T-helper 17 cell (primary cell): ENCODE results near the gene STK17B. TPM values are rescaled to one million over a fixed set of nuclear protein-coding genes. Genes with fewer than 3 reads are reported as not detected.
"Not testable (repeated sequence)": the region's sequence is repeated elsewhere in the genome, so short reads cannot be mapped to it uniquely, and the experiment has no call there.

Experiments
- ATAC-seq: fragments of 150-1000 bp; cut with Tn5 transposase; 2 replicates; pipeline ENCODE4 v1.10.0; 2021; ENCODE audit warnings: mild to moderate bottlenecking, moderate library complexity
- DNase-seq, 3 donors: peaks; one replicate each; pipeline versions ENCODE4 v3.0.0 to v3.0.0-alpha.2; 2020 to 2021
- H3K9me3 ChIP-seq: one replicate; pipeline ENCODE4 v1.7.0; 2013; ENCODE audit warnings: low read length, mild to moderate bottlenecking; ENCODE audit not compliant: control insufficient read depth, poor library complexity, severe bottlenecking
- H3K27ac Mint-ChIP-seq: one replicate; pipeline ENCODE4 v1.8.0; 2022; ENCODE audit warnings: mild to moderate bottlenecking, moderate library complexity, mixed read lengths
- H3K27me3 Mint-ChIP-seq: one replicate; pipeline ENCODE4 v1.8.0; 2022; ENCODE audit warnings: mixed read lengths
- H3K36me3 Mint-ChIP-seq: one replicate; pipeline ENCODE4 v1.8.0; 2022; ENCODE audit warnings: low read depth, mixed read lengths
- H3K4me1 Mint-ChIP-seq: one replicate; pipeline ENCODE4 v1.8.0; 2022; ENCODE audit warnings: mild to moderate bottlenecking, mixed read lengths
- H3K4me3 Mint-ChIP-seq: one replicate; pipeline ENCODE4 v1.8.0; 2022; ENCODE audit warnings: mild to moderate bottlenecking, moderate library complexity, mixed read lengths
- total RNA-seq, 4 donors: library from RNA in 2 of 4; stranded (reverse) in 2 of 4; gene quantifications; one replicate each; pipeline ENCODE4 v1.2.3 and lab custom pipeline; 2022 to 2026

STK17B gene
- total RNA-seq, 2 donors from 2014 or later = 417 to 460 TPM

DNA sequence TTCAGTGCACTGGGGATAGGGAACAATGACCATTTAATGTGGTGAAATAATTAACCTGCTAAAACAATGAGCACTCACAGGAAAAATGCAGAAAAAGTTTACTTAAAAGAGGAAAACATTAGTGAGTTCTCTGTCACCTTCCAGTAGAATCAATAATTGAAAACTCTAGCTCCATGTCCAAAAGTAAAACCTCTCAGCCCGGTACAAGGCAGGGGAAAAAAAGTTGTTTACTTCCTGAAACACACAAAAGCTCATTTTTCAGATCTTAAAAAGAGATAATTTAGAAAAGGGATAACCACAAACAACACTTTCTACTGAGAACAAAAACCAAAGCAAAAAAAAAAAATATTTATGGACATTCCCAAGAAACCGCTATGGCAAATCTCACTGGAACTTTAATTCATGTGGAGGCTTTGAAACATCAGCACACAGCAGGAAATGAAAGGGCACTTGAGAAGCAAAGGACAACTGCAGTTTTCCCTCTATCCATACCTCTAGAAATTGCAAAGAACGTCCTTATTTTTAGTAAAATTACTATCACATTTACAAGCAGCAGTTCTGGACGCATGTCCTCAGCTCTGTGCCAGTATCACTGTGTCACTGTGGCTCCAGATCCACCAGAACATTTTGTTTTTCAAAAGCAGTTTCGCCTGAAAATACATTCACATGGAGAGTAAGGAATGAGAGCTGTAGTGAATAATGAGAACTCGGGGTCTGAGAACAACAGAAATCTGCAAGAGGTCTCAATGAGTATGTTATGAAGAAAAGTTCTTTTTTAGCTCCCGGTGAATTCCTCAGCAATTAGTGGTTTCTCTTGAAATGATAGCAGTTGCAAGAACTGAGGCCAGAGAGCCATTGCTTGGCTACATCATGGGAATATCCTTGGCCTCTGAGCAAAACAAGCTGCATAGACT lies 58.1 kb downstream of the STK17B start:
- DNase-seq = no peak
- H3K4me1 Mint-ChIP-seq = peaks cover 10% of the 10 kb centered on the region
- no peaks in the 10 kb centered on the region for H3K36me3 Mint-ChIP-seq
- no peaks in the 10 kb centered on the region for H3K9me3 ChIP-seq
- no peaks in the 10 kb centered on the region for H3K27me3 Mint-ChIP-seq
- no peak overlapping the region for H3K4me3 Mint-ChIP-seq
- no peak for ATAC-seq
- peak overlapping the region; percentile 14 for H3K27ac Mint-ChIP-seq

DNA sequence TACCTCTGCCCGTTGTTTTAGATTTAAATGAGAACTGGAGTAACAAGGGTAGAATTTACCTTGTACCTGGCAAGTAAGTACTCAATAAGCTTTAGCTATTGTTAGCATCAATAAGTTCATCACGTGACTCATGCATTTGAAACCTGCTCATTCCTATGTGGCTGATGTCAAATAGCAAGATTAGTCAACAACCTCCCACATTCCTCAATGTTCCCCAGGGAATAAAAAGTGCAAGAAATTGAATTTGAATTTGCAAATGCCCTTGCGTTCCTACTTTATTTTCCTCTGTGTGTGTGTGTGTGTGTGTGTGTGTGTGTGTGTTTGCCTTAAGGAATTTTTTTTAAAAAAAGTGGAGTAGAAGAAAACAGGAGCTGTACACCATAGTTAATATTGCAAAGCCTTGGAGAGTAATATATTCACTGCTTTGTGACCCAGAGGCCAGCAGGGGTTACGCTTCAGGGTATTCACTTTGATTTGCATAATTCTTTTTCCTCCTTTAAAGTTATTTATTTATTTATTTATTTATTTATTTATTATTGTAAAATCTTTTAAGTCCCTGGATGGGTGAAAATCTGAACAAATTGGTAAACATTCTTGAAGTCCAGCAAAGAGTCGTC lies 58.9 kb downstream of the STK17B start:
- H3K9me3 ChIP-seq = no peaks in the 10 kb centered on the region
- Mint-ChIP-seq H3K4me1 (peaks cover 10% of the 10 kb centered on the region), H3K4me3 (no peak overlapping the region), H3K36me3 (no peaks in the 10 kb centered on the region), H3K27me3 (no peaks in the 10 kb centered on the region), H3K27ac (no peak overlapping the region)
- DNase-seq (no peak), ATAC-seq (no peak)

DNA sequence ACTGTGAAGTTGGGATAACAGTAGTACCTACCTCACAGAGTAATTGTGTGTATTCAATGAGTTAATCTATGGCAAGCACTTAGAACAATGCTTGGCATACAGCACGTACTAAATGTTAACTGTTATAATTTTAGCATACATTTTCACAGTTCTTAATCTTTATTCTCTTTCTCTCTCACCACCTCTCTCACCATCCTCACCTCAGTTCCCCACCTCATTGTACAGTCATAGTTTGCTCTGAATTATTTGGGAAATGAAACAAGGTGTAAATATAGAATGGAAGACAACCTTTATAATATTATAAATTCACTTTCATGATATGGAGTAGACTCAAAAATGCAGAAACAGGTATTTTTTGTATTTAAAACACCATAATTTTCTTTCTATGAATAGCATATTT lies 62.8 kb downstream of the STK17B start:
- peaks cover 6% of the 10 kb centered on the region for H3K4me1 Mint-ChIP-seq
- DNase-seq = no peak
- no peaks in the 10 kb centered on the region for H3K36me3 Mint-ChIP-seq
- no peaks in the 10 kb centered on the region for H3K9me3 ChIP-seq
- H3K27ac Mint-ChIP-seq = no peak overlapping the region
- no peaks in the 10 kb centered on the region for H3K27me3 Mint-ChIP-seq
- ATAC-seq = no peak
- no peak overlapping the region for H3K4me3 Mint-ChIP-seq

DNA sequence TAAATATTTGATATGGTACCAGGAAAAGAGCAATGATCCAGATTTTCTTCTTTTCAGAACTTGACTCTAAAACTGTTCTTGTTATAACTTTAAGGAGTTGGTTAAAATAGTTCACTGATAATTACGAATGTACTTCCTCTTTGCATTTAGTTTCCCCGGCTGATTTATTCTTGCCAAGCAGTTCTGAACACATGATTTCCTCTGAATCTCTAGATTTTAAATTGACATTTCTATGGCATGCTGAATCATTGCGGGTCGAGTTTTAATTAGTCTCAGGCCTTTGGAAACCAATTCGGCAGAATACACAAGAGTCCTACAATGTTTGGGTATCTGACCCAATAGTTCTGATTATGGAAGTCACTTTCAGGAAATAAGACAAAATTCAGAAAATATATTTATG lies 65.4 kb downstream of the STK17B start:
- Mint-ChIP-seq H3K27me3 (no peaks in the 10 kb centered on the region), H3K27ac (no peak overlapping the region), H3K4me3 (no peak overlapping the region), H3K4me1 (peaks cover 12% of the 10 kb centered on the region), H3K36me3 (peaks cover 2% of the 10 kb centered on the region)
- no peak for DNase-seq
- H3K9me3 ChIP-seq = no peaks in the 10 kb centered on the region
- ATAC-seq = no peak

DNA sequence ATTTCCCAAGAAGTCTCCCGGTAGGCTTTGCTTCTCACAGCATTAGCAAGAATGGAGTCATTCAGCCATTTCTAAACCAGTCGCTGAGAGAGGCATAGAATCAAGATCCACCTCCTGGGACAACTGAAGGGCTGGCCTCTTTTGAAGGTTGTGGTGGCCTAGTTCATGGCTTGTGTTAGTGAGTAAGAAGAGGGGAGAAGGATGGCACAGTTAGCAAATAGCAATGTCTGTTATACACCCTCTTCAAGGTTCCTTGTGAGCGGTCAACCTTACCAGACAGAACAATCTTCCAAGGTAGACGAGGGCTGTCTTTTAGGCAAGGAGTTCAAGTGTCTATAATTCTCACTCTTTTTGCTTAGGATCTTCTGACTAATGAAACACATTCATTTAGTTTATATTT lies 67.3 kb downstream of the STK17B start:
- Mint-ChIP-seq H3K4me3 (no peak overlapping the region), H3K36me3 (peaks cover 2% of the 10 kb centered on the region), H3K4me1 (peaks cover 14% of the 10 kb centered on the region), H3K27me3 (no peaks in the 10 kb centered on the region), H3K27ac (no peak overlapping the region)
- no peak for DNase-seq
- no peaks in the 10 kb centered on the region for H3K9me3 ChIP-seq
- no peak for ATAC-seq

DNA sequence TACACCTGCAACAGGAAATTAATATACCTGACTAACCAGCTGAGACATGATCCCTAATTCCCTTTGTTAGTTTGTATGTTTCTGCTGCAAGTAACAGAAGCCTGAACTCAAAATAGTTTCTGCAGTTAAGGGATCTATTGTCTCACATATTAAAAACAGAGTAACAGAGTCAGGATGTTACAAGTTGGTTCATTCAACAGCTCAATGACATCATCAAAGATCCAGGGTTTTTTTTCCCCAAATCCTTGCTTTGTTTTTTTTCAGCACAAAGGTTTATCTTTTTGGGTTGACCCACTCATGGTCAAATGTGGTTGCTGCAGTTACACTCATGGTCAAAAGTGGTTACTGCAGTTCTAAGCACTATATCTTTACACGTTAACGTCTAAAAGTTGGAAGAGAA lies 67.8 kb downstream of the STK17B start:
- no peaks in the 10 kb centered on the region for H3K9me3 ChIP-seq
- no peak overlapping the region for H3K27ac Mint-ChIP-seq
- H3K27me3 Mint-ChIP-seq = no peaks in the 10 kb centered on the region
- DNase-seq = no peak
- peaks cover 2% of the 10 kb centered on the region for H3K36me3 Mint-ChIP-seq
- ATAC-seq = no peak
- H3K4me3 Mint-ChIP-seq = no peak overlapping the region
- H3K4me1 Mint-ChIP-seq = peaks cover 14% of the 10 kb centered on the region

DNA sequence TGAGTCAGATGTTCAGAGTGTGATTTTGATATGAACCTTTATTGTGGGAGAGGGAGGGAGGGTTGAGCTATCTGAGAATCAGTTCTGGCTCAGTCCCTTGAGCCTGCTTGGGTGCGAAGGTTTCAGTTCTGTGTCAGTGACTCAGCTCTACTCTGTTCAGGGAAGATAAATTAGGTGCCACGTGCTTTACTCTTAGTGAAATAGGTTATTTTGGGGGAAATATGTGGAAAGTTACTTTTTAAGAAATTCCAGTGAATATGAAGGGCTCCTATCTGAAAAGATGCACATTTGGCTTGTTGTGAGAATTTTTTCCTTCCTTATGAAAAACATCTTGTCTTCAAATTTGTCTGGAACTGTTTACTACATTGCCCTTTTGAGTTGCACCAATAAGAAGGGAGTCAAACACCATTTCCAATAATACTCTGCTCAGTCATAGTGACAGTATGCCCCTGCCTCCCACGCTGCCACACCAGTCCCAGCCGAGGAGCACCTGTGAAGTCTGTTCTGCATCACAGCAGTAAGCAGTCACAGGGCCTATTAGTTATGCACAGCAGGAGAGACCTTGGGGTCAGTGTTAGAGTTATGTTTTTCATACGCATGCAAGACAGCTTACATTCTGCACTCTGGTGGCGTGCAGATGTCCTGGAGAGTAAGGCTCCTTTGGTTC lies 69.9 kb downstream of the STK17B start:
- ATAC-seq (peak; percentile 44), DNase-seq (no peak)
- Mint-ChIP-seq H3K36me3 (peaks cover 2% of the 10 kb centered on the region), H3K27ac (no peak overlapping the region), H3K27me3 (no peaks in the 10 kb centered on the region), H3K4me3 (no peak overlapping the region), H3K4me1 (peaks cover 14% of the 10 kb centered on the region)
- H3K9me3 ChIP-seq = no peaks in the 10 kb centered on the region

DNA sequence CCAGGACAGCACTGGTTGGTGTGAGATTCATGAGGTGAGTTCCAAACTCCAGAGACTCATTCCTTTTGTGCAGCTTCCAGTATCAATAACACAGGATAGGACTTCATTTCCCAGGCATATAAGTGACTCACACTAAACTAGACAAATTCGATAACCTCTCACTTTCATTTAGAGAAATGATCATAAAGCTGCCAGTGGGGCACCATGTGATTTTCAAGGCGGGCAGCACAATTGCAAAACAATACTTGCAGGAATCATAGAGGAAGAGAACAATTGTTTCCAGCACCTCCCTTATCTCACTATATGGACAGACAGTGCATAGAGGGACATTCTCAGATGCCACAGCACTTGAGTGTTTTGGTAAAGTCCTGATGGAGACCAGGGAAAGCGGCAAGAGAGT lies 71.5 kb downstream of the STK17B start:
- no peak overlapping the region for H3K27ac Mint-ChIP-seq
- H3K4me3 Mint-ChIP-seq = no peak overlapping the region
- no peaks in the 10 kb centered on the region for H3K27me3 Mint-ChIP-seq
- ATAC-seq (no peak), DNase-seq (no peak)
- no peaks in the 10 kb centered on the region for H3K9me3 ChIP-seq
- peaks cover 14% of the 10 kb centered on the region for H3K4me1 Mint-ChIP-seq
- H3K36me3 Mint-ChIP-seq = peaks cover 2% of the 10 kb centered on the region

DNA sequence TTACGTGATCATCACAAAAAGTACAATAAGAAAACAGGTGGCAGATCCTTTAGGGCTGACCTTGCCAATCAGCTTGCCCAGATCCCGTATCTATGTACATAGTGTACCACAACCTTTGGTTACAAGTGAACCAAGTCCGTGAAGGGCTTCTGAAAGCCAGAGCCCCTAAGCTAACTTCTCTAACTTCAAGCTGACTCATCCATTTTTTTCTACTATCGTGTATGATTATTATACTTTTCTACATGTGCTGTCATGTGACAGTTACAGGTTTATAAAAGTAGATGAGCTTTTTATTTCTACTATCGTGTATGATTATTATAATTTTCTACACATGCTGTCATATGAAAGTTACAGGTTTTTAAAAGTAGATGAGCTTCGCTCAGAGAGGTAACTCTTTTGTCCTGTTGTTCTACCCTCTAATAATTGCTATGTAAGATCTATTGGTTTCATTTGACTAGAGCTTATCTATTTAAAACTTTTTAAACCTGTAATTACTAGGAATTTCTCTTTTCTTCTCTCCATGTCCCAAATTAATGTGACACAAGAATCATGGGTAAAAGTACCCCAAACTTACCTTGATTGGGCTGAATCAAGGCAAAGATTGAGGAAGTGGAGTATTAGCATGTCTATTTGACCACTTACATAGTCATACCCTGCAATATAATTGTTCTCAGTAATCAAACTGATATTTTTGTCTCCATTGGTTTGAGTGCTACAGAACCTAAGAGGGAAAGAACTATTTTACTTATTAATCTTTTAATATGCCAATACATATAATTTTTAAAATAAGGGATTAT lies 73.3 kb downstream of the STK17B start:
- H3K27me3 Mint-ChIP-seq = no peaks in the 10 kb centered on the region
- no peaks in the 10 kb centered on the region for H3K9me3 ChIP-seq
- no peak for ATAC-seq
- no peaks in the 10 kb centered on the region for H3K36me3 Mint-ChIP-seq
- no peak overlapping the region for H3K4me3 Mint-ChIP-seq
- H3K4me1 Mint-ChIP-seq = peaks cover 12% of the 10 kb centered on the region
- DNase-seq = no peak
- H3K27ac Mint-ChIP-seq = no peak overlapping the region

DNA sequence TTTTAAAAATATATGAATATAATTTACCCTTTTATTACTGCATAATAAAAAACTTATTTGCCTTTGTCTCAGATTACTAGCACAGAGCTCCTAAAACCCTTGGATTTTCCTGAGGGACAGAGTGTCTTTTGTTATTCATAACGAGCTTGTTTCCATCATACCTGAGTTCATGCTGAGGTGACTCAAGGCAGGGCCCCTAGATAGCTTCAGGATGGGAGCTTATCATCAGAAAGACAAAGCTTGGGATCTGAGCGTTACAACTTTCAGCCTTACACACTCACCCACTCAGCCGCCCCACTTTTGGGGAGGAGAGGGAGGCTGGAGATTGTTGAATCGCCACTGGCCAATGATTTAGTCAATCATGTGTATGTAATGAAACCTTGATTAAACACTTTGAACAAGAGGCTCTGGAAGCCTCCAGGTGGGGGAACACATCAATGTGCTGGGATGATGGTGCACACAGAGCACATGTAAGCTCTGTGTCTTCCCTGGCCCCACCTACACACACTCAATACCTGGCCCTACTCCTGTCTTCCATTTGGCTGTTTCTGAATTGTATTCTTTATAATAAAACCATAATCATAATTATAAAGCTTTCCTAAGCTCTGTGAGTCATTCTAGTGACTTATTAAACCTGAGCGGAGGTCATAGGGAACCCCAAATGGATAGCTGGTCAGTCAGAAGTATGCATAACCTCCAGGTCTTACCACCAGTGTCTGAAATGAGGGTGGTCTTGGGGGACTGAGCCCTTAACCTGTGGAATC lies 74.2 kb downstream of the STK17B start:
- ATAC-seq (no peak), DNase-seq (no peak)
- H3K4me3 Mint-ChIP-seq = no peak overlapping the region
- peaks cover 12% of the 10 kb centered on the region for H3K4me1 Mint-ChIP-seq
- no peaks in the 10 kb centered on the region for H3K9me3 ChIP-seq
- H3K36me3 Mint-ChIP-seq = peaks cover under 1% of the 10 kb centered on the region
- H3K27me3 Mint-ChIP-seq = no peaks in the 10 kb centered on the region
- H3K27ac Mint-ChIP-seq = no peak overlapping the region

DNA sequence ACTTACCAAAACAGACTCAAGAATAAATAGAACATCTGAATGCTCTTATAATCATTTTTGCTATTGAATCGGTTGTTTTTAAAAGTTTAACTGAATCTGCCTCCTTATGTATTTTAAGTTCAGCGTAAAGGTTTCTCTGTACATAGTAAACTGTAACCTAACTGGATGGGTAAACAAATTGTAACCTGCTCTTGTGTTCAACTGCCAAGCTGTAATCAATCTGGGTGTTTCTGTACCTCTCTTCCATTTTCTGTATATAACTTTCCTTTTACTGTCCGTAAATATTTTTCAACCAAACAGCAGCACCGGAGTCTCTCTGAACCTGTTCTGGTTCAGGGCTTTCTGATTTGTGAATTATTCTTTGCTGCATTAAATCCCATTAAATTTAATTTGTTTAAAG lies 75.1 kb downstream of the STK17B start:
- peaks cover 5% of the 10 kb centered on the region for H3K4me1 Mint-ChIP-seq
- no peak for DNase-seq
- no peaks in the 10 kb centered on the region for H3K27me3 Mint-ChIP-seq
- H3K4me3 Mint-ChIP-seq = no peak overlapping the region
- ATAC-seq = no peak
- H3K36me3 Mint-ChIP-seq = peaks cover 4% of the 10 kb centered on the region
- H3K9me3 ChIP-seq = no peaks in the 10 kb centered on the region
- H3K27ac Mint-ChIP-seq = no peak overlapping the region

DNA sequence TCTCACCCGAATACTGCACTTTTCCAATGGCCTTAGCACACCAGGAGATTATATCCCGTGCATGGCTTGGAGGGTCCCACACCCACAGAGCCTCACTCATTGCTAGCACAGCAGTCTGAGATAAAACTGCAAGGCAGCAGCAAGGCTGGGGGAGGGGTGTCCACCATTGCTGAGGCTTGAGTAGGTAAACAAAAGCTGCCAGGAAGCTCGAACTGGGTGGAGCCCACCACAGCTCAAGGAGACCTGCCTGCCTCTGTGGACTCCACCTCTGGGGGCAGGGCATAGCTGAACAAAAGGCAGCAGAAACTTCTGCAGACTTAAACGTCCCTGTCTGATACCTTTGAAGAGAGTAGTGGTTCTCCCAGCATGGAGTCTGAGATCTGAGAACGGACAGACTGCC lies 81.9 kb downstream of the STK17B start:
- not testable (repeated sequence) for H3K4me1 Mint-ChIP-seq, H3K4me3 Mint-ChIP-seq

More for the DNA sequence above, 81.9 kb downstream of the STK17B start:
- H3K9me3 ChIP-seq, ATAC-seq, H3K36me3 Mint-ChIP-seq, H3K27me3 Mint-ChIP-seq, DNase-seq, H3K27ac Mint-ChIP-seq: not testable (repeated sequence)
